Heart right ventricle (tissue), 16 donors: Measurements from ENCODE around the gene NPHP1. TPM values are rescaled to one million over a fixed set of nuclear protein-coding genes. Genes with fewer than 3 reads are reported as not detected.
A peak's percentile ranks its signal among the peaks of the same experiment; 100 is the strongest.

Source experiments
- ATAC-seq, 8 donors: fragments of 200-7000 bp; cut with Tn5 transposase; one replicate each; pipeline ENCODE4 v1.9.1; 2020; ENCODE audit warnings: mild to moderate bottlenecking in 8 of 8, moderate library complexity in 8 of 8, moderate number of reproducible peaks in 1 of 8
- DNase-seq, 2 donors: peaks; one replicate each; pipeline ENCODE4 v3.0.0-alpha.2; 2020
- H3K27ac ChIP-seq, 10 donors: fragments of 200-600 bp; sonication (generic) in 2 of 10; one replicate each; pipeline versions ENCODE4 v1.5.0 to v1.8.0; 2020 to 2022; ENCODE audit warnings: mild to moderate bottlenecking in 3 of 10
- H3K27me3 ChIP-seq, 7 donors: fragments of 200-600 bp; one replicate each; pipeline ENCODE4 v1.8.0; 2021 to 2022; ENCODE audit warnings: mild to moderate bottlenecking in 2 of 7
- H3K36me3 ChIP-seq, 9 donors: fragments of 200-600 bp; sonication (generic) in 1 of 9; one replicate each; pipeline versions ENCODE4 v1.5.0 to v1.8.0; 2020 to 2022; ENCODE audit warnings: mild to moderate bottlenecking in 2 of 9
- H3K4me1 ChIP-seq, 9 donors: fragments of 200-600 bp; sonication (generic) in 1 of 9; one replicate each; pipeline versions ENCODE4 v1.5.0 to v1.8.0; 2020 to 2022; ENCODE audit warnings: mild to moderate bottlenecking in 4 of 9
- H3K4me3 ChIP-seq, 10 donors: fragments of 200-600 bp; sonication (generic) in 2 of 10; one replicate each; pipeline versions ENCODE4 v1.5.0 to v1.8.0; 2020 to 2022; ENCODE audit warnings: mild to moderate bottlenecking in 7 of 10, moderate library complexity in 2 of 10
- H3K9me3 ChIP-seq, 11 donors: fragments of 200-600 bp in 10 of 11; sonication (generic) in 2 of 11; one replicate each; pipeline versions ENCODE4 v1.5.0 to v1.8.0; 2013 to 2022; ENCODE audit warnings: mild to moderate bottlenecking in 2 of 11, control low read depth in 1 of 11, moderate library complexity in 1 of 11
- WGBS, 2 donors: extraction: QIAGEN DNeasy Blood & Tissue Kit; methylation state at CpG; one replicate each; pipeline ENCODE4 v1.1.7; 2013; ENCODE audit warnings: inconsistent platforms in 1 of 2; 5-methylcytosine and 5-hydroxymethylcytosine counted together
- intact Hi-C, 10 donors: fragments of 100-400 bp; cut with DNase I; formaldehyde crosslinking; loops; one replicate each; pipeline versions ENCODE4 v1.11.1 to v1.14.2; 2022
- polyA plus RNA-seq, 2 donors: library from polyadenylated mRNA; stranded (reverse); fragments of 200-250 nt; gene quantifications; one replicate each; pipeline ENCODE4 v1.2.3, GENCODE V29; 2013
- total RNA-seq, 10 donors: library from RNA; stranded (reverse); fragmentation: NEBNext Ultra II Directional in 3 of 10; extraction: Animal tissue kit (Norgen Biotek cat#: 25700) in 3 of 10; gene quantifications; one replicate each; pipeline versions ENCODE4 v1.2.1 to v1.2.4, GENCODE V29; 2021 to 2023
- TF ChIP-seq, protein P1 (sequence below), 9 donors: fragments of 200-600 bp; sonication (generic) in 2 of 9; IDR thresholded peaks; one replicate each; pipeline versions ENCODE4 v1.5.0 to v1.8.0; 2021 to 2022; ENCODE audit warnings: antibody characterized with exemption in 9 of 9, mild to moderate bottlenecking in 5 of 9, moderate library complexity in 1 of 9
- donor health status: Arrhythmogenic right ventricular cardiomyopathy.
- donor health status: ischemic (EF 13 %, LVEDD 7.1; RV severe dilation, severe dysfunction).
- donor health status: healthy with polysubstance abuse.
- donor health status: DM: no; HTN: yes; CAD: no.
- donor health status: DM: no; HTN: no; CAD: no.
- donor health status: ischemic (EF 25% LVEDD 6.9; RV normal size, moderate dysfunction).
- donor health status: ischemic (EF 25% LVEDD 5.7; RV mildly dilated, moderate dysfunction).
- donor health status: healthy.
- donor health status: DM: yes; HTN: yes; CAD: no.
- donor health status: Ischemic cardiomyopathy.
- donor health status: ischemic (EF 35%, LVEDD 5.7; RV mildly dilated, moderate dysfunction).
- donor health status: nonischemic (EF 11% LVEDD 7.7; RV severe dilation, severe dysfunction).
- donor health status: DM: yes; HTN: yes; CAD: no.
- donor health status: PGD.
- donor health status: ischemic (EF 29% LVEDD 5.4; RV normal size, mild dysfunction).
- donor health status: nonischemic (EF 23%, LVEDD 6.1; RV moderate dilation, normal function).

NPHP1 gene
- total and polyA plus RNA-seq, 12 donors, result 4.4 to 9.0 (median 6.3) TPM

DNA sequence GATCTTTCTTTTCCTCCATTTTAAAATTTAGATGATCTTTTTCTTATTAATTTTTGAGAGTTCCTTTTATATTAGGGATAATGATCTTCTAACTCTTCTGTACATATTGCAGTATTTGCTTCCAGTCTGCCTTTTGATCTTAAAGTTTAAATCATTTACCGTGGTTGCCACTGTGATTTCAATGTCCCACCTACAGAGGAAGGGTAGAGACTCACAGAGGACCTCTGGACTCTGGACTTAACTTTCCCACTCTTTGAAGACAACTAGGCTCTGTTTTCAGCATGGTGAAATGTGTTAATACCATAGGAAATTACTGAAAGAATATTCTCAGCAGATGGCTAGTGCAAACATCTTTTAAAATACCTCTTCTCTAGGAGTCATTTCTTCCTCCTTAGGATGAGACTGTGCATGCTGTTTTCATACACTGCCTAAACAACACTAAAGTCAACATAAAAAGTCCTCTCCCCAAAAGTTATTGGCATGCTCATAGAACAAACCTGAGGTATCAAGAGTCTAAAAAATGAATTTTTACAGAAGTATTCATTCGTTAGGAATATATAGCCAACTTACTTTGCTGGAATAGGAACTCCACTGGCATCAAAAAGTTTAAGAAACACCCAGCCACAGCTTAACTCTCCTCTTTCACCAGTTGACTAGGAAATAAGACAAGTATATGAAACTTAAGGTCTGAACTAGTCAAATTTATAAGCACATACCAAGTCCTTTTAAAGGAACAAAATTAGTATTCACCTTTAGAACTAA, 58.4 kb downstream of the NPHP1 start:
- DNase-seq, result no peak

DNA sequence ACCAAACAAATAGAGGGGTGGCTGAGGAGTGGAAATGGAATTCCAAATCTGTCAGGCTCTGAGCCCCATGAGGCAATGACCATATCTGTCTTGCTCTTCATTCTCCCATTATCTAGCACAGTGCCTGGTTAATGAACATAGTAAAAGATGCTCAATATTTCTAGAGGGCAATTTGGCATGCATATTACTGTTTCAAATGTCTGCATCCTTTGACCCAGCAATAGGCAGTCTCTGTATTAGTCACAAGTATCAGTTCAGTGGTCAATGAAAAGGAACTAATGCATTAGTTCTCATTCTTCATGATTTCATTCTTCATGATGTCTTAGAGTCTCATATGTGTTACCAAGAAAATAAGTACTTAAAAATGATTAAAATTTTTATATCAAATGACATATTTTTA, 60.8 kb downstream of the NPHP1 start:
- H3K36me3 ChIP-seq, result peaks cover 0 to 24% (median 0%) of the 10 kb centered on the region in 9 donors
- DNase-seq (no peak), ATAC-seq (no peak)
- TF ChIP-seq, protein P1, sequence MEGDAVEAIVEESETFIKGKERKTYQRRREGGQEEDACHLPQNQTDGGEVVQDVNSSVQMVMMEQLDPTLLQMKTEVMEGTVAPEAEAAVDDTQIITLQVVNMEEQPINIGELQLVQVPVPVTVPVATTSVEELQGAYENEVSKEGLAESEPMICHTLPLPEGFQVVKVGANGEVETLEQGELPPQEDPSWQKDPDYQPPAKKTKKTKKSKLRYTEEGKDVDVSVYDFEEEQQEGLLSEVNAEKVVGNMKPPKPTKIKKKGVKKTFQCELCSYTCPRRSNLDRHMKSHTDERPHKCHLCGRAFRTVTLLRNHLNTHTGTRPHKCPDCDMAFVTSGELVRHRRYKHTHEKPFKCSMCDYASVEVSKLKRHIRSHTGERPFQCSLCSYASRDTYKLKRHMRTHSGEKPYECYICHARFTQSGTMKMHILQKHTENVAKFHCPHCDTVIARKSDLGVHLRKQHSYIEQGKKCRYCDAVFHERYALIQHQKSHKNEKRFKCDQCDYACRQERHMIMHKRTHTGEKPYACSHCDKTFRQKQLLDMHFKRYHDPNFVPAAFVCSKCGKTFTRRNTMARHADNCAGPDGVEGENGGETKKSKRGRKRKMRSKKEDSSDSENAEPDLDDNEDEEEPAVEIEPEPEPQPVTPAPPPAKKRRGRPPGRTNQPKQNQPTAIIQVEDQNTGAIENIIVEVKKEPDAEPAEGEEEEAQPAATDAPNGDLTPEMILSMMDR (IDR thresholded peaks at IDR 0.05), result no peak
- H3K27me3 ChIP-seq, result no peaks in the 10 kb centered on the region
- H3K4me3 ChIP-seq, result no peak overlapping the region
- intact Hi-C loops, result no loop called here
- H3K27ac ChIP-seq, result no peak overlapping the region
- peaks cover 0 to under 1% (median 0%) of the 10 kb centered on the region in 9 donors for H3K4me1 ChIP-seq
- H3K9me3 ChIP-seq, result no peaks in the 10 kb centered on the region

More for the DNA sequence above, 58.4 kb downstream of the NPHP1 start:
- 92 to 100% methylated on average over 2 of the region's 2 CpGs for WGBS, 2 donors
- Histone ChIP-seq H3K9me3 (no peaks in the 10 kb centered on the region), H3K27ac (no peak overlapping the region), H3K36me3 (peaks cover 0 to 24% (median 0%) of the 10 kb centered on the region in 9 donors), H3K27me3 (no peaks in the 10 kb centered on the region), H3K4me3 (no peak overlapping the region), H3K4me1 (peaks cover 0 to 13% (median 0%) of the 10 kb centered on the region in 9 donors)
- TF ChIP-seq, protein P1 (IDR thresholded peaks at IDR 0.05), result no peak
- ATAC-seq, result no peak
- intact Hi-C loops, result no loop called here

DNA sequence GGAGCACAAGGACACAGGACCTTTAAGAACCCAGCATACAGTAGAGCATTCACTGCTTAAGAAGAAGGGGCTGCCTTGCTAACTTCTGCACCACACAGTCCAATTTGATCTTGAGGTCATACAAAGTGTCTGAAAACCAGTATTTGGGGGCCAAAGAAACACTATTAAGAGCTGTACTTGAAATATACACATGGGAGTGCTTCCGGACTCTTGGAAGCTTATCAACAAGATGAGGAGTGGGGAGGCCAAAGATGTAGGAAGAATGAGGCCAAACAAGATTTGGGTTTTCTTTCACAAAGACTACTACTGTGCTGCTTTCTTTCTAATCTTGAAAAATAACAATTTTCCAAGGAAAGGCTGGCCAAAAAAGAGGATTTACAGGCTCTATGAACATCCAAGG, 64.4 kb downstream of the NPHP1 start:
- ATAC-seq (peak in 2 of 8 donors; percentile 49 to 70), DNase-seq (no peak)
- intact Hi-C loops, result no loop called here
- Histone ChIP-seq H3K4me1 (no peaks in the 10 kb centered on the region), H3K27ac (peak overlapping the region in 2 of 10 donors; percentile 0 to 9), H3K36me3 (peaks cover 0 to 24% (median 0%) of the 10 kb centered on the region in 9 donors), H3K9me3 (no peaks in the 10 kb centered on the region), H3K27me3 (no peaks in the 10 kb centered on the region), H3K4me3 (no peak overlapping the region)
- 82% methylated on average over 1 of the region's 1 CpG for WGBS, 2 donors
- TF ChIP-seq, protein P1 (IDR thresholded peaks at IDR 0.05), result no peak

DNA sequence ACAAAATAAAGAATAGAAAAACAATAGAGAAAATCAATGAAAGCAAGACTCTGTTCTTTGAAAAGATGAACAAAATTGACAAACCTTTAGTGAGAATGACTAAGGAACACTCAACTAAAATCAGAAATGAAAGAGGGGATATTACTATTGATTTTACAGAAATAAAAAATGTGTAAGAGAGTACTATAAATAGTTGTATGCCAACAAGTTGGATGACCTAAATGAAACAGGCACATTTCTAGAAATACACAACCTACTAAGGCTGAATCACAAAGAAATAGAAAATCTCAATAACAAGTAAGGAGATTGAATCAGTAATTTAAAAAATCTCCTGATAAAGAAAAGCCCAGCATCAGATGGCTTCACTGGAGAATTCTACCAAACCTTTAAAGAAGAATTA, 70.8 kb downstream of the NPHP1 start:
- no peak for DNase-seq
- ATAC-seq, result no peak
- TF ChIP-seq, protein P1 (IDR thresholded peaks at IDR 0.05), result no peak
- intact Hi-C loops, result no loop called here
- Histone ChIP-seq H3K27me3 (no peaks in the 10 kb centered on the region), H3K9me3 (peaks cover 0 to 27% (median 8%) of the 10 kb centered on the region in 11 donors), H3K36me3 (peaks cover 0 to 19% (median 0%) of the 10 kb centered on the region in 9 donors), H3K4me1 (no peaks in the 10 kb centered on the region), H3K4me3 (no peak overlapping the region), H3K27ac (no peak overlapping the region)
